Central memory CD4-positive, alpha-beta T cell (primary cell): ENCODE data around the gene TMOD3.
A peak's percentile ranks its signal among the peaks of the same experiment; 100 is the strongest.

Experiments
- DNase-seq: peaks from one replicate; pipeline ENCODE4 v3.0.0; 2022

The TMOD3 gene

DNA sequence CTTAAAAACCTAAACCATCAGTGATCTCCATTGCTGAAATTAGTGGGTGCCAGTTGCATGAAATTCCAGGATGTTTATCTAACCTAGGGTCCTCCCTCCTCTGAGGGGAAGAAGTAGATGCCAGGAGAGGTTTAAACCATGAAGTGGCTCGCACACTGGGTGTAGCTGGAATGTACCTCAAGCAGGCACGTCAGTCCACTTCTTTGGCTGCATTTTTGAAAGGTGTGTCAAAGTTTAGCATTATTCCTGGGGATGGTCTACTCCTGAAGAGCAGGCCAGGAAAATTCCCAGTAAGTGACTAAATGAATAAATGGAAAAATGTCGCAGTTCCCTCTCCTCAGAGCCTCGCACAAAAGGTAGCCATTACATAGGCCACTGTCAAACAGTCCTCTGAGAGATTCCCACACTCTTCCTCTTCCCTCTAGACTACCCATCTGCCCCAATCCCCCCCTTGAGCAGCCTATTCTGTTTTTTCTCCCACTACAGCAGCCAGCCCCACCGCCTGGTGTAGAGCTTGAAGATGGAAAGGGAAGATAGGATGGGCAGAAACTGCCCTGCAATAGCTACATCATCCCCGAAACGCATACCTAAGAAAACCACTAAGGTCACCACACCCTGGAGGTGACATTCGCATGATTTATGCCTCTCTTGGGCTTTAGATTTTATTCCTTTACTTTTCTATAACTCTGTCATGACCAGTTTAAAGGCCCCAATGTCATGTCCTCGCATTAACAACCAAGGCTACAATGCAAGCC is 655 bp upstream of the TMOD3 start:
- DNase-seq: no peak

DNA sequence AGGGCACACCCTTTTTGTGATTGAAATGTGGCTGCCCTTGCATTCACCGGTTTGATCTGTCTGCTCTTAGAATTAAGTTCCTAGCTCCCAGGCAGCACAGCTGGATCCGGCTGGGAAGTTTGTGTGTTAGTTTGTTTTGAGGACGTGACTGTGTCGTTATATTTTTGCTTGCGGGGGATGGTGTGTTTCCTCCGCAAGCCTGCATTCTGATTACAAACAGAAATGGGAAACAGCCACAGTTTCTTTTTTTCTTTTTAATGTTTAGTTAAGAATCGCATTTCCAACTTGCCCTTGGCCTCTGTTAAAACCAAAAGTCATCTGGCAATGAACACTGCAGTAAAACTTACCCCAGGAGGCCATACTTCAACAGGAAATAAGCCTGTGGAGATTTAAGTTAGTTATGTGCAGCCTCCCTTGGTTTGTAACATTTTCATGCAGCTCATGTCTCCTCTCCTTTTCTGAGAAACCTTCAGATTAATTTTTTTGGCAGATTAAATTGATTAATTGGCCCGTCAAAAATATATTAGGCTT is 888 bp downstream of the TMOD3 start:
- peak; percentile 7 for DNase-seq

DNA sequence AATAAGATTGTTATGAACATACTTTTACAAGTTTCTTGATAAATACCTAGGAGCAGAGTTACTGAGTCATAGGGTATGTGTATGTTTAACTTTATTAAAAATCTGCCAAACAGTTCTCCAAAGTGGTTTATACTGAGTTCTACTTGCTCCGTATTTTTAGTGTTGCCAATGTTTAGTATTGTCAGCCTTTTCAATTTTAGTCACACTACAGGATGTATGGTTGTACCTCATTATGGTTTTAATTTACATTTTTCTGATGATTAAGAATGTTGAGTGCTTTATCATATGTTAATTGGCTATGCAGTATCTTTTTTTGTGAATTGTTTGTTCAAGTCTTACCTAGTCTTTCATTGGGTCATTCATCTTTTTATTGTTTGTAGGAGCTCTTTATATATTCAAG is 4.3 kb downstream of the TMOD3 start:
- DNase-seq: no peak

DNA sequence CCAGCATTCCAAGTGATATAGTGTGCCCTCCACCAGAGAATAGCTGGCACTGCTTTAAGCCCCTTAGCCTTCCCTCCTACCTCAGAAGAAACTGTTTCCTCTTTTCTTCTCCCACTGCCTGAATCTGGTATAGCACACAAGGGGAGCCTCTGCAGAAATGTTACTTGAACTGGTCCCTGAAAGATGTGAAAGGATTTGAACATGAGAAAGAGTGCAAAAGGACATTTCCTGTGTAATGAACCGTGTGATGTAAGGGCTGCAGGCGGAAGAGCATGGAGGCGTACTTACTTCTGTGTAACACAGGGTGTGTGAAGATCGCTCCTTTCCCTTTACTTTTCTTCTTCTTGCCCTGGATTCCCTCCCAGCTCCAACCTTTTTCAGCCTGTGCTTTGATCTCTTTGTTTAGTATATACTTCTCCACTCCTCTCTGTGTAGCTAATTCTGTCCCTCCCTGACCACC is 8.4 kb downstream of the TMOD3 start:
- DNase-seq: no peak

DNA sequence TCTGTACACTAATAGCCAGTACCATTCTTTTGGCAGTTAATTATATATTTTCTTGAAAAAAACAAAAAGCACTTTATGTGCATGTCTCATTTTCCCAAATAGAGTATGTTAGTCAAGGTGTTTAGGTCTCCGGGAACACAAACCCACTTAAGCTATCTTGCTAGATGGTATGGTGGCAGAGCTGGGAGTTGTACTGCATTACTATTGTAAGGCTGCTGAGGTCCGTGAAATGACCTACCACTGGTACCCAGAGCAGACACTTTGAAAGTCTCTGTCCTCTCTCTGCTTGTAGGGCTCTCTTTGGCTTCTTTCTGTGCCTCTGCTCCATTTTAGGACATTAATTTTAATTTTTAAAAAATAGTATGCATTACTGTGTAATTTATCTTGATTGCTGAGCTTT is 8.8 kb downstream of the TMOD3 start:
- DNase-seq: no peak

DNA sequence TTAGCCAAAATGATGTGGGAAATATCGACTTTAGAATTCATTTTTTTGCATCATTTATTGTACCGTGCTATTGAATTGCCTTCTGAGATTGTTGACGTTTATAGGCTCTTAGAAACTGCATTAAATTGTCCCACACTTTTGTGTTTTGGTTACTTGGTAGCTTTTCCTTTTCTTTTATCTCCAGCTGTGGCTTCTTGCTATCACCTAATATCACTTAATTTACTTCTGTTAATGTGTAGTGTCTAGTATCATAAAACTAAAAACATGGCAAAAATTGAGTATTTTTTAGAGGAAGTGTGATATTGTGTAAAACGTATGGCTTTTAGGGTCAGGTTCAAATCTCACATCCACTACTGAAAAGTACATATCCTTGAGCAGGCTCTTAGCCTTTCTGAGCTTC is 11.2 kb downstream of the TMOD3 start:
- DNase-seq: no peak

DNA sequence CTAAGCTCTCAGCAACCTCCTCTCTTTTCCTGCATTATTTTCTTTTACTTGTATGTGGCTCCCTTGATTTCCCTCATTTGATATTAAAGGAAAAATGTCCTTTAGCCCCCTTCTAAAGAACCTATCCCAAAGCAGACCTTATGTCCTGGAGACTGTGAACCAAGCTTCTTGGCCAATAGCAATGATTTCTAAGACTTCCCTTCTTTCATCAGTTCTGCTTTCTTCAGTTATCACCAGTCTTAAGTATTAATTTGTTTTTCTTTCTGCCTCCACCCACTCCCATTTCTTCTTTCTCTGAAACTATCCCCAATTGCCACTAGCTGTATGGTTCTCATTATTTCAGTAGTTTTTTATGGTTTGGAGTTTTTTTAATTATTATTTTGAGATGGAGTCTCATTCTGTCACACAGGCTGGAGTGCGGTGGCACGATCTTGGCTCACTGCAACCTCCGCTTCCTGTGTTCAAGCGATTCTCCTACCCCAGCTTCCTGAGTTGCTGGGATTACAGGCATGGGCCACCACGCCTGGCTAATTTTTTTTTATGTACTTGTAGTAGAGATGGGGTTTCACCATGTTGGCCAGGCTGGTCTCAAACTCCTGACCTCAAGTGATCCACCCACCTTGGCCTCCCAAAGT is 12.1 kb downstream of the TMOD3 start:
- no peak for DNase-seq

DNA sequence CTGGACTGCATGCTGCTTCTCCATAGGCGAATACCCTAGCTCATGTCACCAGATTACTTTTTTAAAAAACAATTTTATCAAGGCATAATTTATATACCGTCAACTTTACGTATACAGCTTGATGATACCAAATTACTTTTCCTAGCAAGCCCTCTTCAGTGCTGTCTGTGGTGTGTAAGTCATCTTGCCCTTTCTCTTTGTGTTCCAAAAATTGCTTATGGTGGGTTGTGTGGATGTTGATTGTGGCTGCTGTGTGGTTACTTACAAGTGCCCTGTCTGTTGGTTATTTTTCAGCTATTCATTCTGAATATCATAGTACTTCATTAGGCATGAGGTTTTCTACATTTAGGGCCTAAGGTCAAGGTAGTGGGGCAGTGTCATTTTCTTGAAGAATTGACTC is 12.8 kb downstream of the TMOD3 start:
- no peak for DNase-seq

DNA sequence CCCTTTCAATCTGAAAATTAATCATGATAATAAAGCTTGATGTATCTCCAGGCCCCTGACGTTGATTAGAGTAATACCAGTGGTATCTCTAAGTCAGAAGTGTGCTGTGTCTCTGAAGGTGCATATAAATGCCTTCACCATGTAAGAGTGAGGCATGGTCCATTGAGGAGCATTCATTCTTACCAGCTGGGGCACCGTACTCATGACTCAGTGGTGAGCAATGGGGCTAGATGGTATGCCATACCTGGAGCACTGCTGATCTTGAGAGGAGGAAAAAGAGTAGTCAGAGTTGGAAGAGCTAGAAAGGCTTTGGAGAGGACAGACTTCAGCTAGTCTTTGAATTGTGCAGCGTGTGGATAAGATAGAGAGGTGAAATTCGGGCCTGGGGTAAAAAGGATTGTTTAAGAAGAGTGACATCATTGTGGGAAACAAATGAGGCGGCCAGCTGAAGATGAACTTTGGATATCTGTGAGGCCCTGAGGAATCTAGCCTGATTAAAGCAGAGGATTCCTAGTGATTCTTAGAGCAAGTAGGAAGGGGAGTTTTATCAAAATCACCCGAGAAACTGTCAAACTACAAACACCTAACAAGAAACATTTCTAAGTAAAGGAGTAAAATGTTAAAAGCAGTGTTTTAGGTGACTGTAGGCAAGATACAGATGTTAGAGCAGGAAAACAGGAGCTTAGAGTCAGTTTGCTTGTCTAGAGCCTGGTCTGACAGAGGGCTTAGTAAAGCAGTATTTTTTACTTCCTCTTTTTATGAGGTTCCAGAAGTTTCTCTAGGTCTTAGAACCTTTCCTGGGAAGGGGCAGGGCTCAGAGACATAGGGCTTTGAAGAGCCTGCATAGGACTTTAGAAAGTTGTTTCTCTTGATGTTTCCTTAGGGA is 13.6 kb downstream of the TMOD3 start:
- DNase-seq: no peak

DNA sequence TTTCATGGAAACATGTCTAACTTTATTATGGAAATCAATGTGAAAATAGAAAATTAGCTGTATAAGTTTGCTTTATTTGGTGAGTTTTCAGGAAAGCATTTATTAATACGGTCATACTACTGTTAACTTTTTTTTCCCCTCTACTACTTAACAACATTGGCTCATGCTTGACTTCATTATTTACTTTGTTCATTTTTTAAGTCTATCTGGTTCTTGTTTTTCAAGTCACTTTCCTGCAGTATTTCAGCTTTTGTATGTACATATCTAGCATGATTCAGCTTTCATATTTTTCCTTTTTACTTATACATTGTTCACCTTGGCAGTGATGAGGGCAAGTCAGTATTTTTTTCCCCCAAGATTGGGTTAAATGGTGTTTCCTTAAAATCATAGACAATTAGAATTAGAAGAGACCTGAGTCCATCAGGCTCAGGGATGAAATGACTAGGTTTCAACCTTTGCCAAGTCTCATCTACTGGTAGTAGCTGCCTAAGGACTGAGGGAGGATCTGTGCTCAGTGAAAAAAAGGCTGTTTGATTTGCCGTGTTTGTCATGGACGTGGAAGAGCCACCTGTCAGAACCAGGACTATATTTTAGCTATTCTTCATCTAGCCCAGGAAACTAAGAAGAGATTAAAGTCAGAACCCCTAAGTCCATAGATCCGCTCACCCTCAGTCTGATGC is 15.4 kb downstream of the TMOD3 start:
- DNase-seq: no peak

DNA sequence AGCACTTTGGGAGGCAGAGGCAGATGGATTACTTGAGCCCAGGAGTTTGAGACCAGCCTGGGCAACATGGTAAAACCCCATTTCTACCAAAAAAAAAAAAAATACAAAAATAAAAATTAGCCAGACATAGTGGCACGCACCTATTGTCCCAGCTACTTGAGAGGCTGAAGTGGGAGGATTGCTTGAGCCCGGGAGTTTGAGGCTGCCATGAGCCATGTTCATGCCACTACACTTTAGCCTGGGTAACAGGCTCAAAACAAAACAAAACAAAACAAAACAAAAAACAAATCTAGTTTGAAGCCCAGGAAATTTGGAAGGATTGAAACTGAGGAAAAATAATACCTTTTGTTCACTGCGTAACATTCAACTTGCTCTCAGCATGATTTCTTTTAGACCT is 16.6 kb downstream of the TMOD3 start:
- DNase-seq: no peak

DNA sequence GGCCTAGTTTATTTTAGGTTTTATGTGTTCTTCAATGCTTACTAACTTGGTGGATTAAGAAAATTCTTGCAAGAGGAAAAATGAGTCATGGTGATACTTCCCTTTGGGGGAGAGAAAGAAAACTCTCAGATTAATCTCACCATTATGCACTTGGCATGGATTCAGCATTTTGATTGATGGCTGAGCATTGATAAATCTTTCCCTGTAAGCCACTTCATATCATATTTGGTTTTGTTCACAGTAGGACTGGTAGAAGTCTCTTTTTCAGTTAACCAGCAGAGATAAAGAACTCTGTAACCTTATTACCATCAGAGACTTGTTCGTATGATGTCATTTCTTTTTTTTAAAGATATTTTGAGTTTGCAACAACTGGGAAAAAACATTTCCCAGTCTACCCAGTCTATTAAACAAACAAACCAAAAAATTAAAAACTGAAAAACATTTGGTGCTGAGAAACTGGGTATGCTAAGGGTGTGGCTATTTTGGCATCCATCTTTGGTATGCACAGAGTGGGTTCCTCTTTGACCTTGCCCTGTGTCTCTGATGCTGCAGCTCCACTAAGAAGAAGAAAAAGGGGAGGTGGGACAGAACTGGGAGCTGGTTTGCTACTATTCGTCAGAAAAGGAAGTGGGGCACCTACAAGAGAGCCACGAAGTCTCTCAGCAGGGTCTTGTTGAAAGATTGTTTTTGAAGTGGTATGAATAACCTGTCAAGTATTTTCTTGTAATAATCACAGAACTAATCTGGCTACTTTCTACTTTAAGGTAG is 17.2 kb downstream of the TMOD3 start:
- no peak for DNase-seq

DNA sequence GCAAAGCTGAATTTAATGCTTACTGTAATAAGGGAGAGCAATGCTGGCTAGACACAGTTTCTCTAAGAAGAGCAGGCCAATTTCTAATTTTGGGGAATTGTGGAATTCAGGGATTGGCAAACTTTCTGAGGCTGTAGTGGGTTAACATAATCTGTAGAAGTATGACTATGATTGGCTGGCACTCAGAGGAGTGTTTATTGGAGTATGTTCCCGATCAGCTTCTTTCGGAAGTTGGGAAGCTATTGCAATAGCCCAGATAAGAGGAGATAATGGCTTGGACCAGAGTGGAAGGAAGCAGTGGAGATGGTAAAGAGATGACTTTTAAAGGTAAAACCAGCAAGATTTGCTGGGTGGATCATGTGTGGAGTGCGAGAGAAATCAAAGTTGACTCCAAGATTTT is 19.4 kb downstream of the TMOD3 start:
- DNase-seq: no peak

DNA sequence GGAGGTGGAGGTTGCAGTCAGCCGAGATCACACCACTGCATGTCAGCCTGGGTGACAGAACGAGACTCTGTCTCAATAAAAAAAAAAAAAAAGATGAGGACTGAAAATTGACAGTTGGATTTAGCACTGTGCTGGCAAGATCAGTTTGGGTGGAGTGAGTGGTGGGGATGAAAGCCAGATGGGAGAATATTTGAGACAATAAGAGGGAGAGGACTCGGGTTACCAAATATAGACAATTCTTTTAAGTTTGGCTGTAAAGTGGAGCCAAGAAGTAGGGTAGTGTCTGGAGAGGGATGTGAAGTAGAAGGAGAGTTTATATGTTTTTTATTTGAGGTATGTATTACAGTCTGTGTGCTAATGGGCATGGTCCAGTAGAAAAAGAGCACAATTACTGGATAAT is 20.4 kb downstream of the TMOD3 start:
- no peak for DNase-seq

DNA sequence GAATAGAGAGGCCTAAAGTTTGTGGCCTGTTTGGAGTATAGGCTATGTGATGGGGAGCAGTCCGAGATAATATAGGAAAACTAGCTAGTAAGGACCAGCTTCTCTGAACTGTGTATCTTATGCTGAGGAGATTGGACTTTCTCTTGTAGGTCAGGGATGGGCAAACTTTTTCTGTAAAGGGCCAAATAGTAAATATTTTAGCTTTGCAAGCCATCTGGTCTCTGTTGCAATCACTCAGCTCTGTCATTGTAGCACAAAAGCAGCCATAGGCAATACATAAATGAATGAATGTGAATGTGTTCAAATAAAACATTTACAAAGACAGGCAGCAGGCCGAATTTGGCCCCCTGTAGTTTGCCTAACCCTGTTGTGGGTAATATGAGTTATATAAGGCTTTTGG is 24.5 kb downstream of the TMOD3 start:
- DNase-seq: no peak

DNA sequence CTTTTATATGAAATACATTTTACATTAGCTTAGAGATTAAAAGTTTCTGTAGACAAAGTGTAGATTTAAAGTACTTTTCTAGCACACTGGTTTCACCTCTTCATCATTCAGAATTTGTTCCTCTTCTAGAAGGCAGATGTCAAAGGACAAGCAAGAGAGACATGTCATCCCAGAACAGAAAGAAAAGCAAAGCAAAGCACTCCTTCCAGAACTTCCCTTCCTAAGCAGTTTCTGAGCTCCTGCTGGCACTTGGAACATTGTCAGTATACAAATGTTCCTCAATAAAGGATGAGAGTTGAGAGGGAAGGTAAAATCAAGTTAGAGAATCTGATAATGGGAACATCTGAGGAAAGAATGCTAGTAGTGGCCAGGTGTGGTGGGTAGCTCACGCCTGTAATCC is 26.2 kb downstream of the TMOD3 start:
- DNase-seq: no peak

DNA sequence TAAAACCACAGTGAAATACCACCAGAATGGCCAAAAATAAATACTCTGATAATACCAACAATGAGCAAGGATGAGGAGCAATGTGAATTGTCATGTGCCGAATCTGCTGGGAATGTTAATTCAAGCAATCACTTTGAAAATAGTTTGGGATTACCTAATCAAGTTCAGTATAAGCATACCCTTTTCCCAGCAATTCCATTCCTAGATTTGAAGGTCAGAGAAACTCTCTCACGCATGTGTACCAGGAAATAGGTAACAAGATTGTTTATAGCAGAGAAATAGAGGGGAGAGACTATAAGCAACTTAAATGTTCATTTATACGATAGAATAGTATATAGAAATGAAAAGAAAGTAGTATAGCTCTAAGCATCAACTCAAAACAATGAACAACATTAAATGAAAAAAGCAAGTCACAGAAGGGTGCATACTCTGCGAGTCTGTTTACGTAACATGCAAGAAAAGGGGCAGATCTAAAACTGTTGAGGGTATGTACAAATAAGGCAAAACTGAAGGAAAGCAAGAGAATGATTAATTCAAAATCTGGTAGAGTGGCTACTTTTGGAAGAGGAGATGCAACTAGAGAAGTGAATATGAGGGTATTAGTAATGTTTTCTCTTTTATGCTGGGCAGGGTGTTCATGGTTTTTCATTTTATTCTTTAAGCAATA is 27.4 kb downstream of the TMOD3 start:
- no peak for DNase-seq

DNA sequence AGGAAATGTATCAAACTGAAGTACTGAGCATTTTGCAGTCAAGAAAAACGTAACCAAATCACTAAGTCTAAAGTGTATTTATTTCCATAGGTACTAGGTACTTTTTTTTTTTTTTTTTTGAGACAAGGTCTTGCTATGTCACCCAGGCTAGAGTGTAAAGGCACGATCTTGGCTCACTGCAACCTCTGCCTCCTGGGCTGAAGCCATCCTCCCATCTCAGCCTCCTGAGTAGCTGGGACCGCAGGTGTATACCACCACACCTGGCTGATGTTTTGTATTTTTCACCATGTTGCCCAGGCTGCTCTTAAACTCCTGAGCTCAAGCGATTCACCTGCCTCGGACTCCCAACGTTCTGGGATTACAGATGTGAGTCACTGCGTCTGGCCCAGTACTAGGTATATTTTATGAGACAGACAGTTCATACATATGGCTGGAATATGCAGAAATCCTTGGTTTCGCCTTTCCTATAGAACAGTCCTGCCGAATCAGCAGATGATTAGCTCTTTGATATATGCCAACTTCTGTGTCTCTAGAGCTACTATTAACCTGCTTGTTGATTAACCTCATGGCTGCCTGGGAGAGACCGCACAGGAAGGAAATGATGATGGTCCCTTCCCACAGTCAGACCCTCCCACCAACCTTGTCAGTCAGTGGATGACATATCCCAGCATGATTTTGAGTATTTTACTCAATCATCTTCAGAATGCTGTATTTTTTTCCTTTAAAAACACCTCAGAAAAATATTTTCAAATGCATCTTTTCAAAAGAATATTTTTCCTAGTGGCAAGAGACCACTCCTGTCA is 32.3 kb downstream of the TMOD3 start:
- peak; percentile 78 for DNase-seq

DNA sequence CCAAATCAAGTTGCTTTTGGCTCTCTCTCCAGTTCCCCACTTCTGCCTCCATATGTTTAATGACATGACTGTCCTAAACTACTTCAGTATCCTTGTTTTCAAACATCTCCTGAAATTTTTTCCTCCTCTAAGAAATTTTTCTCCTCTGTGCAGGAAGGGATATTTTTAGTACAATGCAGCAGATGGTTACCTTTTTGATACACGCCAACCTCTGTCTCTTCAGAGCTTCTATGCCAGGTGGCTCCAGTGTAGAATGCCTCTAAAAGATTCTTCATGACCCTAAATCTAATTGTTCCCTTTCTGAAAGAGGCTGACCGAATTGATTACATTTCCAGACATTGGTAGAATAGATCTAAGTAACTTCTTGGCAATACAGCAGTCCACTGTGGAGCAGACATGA is 33.7 kb downstream of the TMOD3 start:
- DNase-seq: no peak

DNA sequence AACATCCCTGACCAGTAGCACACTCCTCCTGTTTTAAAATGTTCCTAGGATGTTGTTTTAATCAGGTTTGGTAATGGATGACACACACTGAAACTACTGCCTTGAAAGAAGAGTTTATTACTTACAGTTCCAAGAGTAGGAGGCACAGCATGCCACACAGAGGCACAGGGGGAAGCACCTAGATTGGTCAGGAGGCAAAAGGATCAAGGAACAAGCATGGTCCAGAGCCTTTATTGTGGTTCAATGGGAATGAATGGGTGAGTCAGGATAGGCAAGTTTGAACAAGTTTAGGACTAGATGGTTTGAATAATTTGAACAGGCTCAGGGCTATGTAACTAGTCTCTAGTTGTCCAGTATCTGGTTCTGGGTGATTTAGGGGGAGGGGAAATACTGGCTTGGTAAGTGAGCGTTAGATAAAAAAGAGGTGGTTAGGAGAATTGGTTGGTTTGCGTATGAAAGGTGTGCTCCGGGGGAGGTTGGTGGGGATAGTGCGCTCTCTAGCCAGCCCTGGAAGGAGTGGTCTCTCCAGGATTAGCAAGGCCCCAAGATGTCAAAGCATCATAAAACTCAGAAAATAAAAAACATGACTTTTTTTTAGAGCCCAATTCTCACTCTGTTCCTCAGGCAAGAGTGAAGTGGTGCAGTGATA is 35.1 kb downstream of the TMOD3 start:
- no peak for DNase-seq
